Measurements from ENCODE around the gene LORICRIN. TPM values are rescaled to one million over a fixed set of nuclear protein-coding genes. Genes with fewer than 3 reads are reported as not detected.

The LORICRIN gene
- total RNA-seq: under 1 TPM in 1 of 7 donors, not detected in 6; 0.25 TPM
- under 1 TPM in 1 of 2 donors, not detected in 1; 0.07 TPM for polyA plus RNA-seq
- long read RNA-seq, donor 1: 0 reads
- long read RNA-seq, donor 2: 0 reads
- long read RNA-seq, donor 3, partial matches to known transcripts: 3 of 3 reads
- long read RNA-seq, donor 3, other reads (novel, unspliced or antisense): 0 of 3 reads

- DNase-seq: no peak
- H3K4me3 ChIP-seq: no peak within 1 kb of the TSS
- no peaks in the 10 kb centered on the region for H3K27me3 ChIP-seq
- no peak for TF ChIP-seq CTCF (IDR thresholded peaks at IDR 0.05)
- no peak for TF ChIP-seq EP300 (IDR thresholded peaks at IDR 0.05)
- TF ChIP-seq POLR2A (IDR thresholded peaks at IDR 0.05): no peak
- H3K27ac ChIP-seq: no peak within 1 kb of the TSS
- WGBS, 3 donors: 85 to 94% (median 90%) methylated on average over 3 of the region's 3 CpGs
- intact Hi-C loops (cut with DNase I): no loop called here
- H3K9me3 ChIP-seq: no peaks in the 10 kb centered on the region
- H3K36me3 ChIP-seq: no peaks in the 10 kb centered on the region
- H3K4me1 ChIP-seq (ENCODE audit: insufficient read depth): peaks cover 2% of the 10 kb centered on the region
Measured at GRCh38 chr1:153259387-153259786, at the start of gene LORICRIN. TSS of gene LORICRIN (plus strand) at chr1:153259687. CDS start at chr1:153260950, 1,263 bp downstream.

GRCh38 chr1:153210206-153210605 lies 49.3 kb upstream of the LORICRIN start:
- no peak for TF ChIP-seq EP300 (IDR thresholded peaks at IDR 0.05)
- TF ChIP-seq CTCF (IDR thresholded peaks at IDR 0.05): no peak
- TF ChIP-seq POLR2A (IDR thresholded peaks at IDR 0.05): no peak

GRCh38 chr1:153212201-153212600 lies 47.3 kb upstream of the LORICRIN start:
- no peak overlapping the region for H3K4me3 ChIP-seq

More at GRCh38 chr1:153210206-153210605, 49.3 kb upstream of the LORICRIN start:
- Histone ChIP-seq H3K4me3 (no peak overlapping the region), H3K36me3 (no peaks in the 10 kb centered on the region), H3K27me3 (no peaks in the 10 kb centered on the region), H3K27ac (no peak overlapping the region), H3K4me1 (ENCODE audit: insufficient read depth) (no peaks in the 10 kb centered on the region), H3K9me3 (no peaks in the 10 kb centered on the region)
- 79 to 83% (median 81%) methylated on average over 7 of the region's 7 CpGs for WGBS, 3 donors
- no peak for DNase-seq
- intact Hi-C loops (cut with DNase I): no loop called here

GRCh38 chr1:153213519-153213918 lies 46.0 kb upstream of the LORICRIN start:
- TF ChIP-seq POLR2A (IDR thresholded peaks at IDR 0.05) (no peak), CTCF (IDR thresholded peaks at IDR 0.05) (no peak), EP300 (IDR thresholded peaks at IDR 0.05) (no peak)
- Histone ChIP-seq H3K9me3 (no peaks in the 10 kb centered on the region), H3K36me3 (no peaks in the 10 kb centered on the region), H3K27ac (no peak overlapping the region), H3K4me1 (ENCODE audit: insufficient read depth) (no peaks in the 10 kb centered on the region), H3K4me3 (no peak overlapping the region), H3K27me3 (no peaks in the 10 kb centered on the region)
- no peak for DNase-seq
- intact Hi-C loops (cut with DNase I): no loop called here
- 94 to 97% (median 97%) methylated on average over 4 of the region's 4 CpGs for WGBS, 3 donors

More at GRCh38 chr1:153212201-153212600, 47.3 kb upstream of the LORICRIN start:
- Histone ChIP-seq H3K9me3 (no peaks in the 10 kb centered on the region), H3K4me1 (ENCODE audit: insufficient read depth) (no peaks in the 10 kb centered on the region), H3K36me3 (no peaks in the 10 kb centered on the region), H3K27ac (no peak overlapping the region), H3K27me3 (no peaks in the 10 kb centered on the region)
- intact Hi-C loops (cut with DNase I): no loop called here
- 78 to 86% (median 79%) methylated on average over 5 of the region's 5 CpGs for WGBS, 3 donors
- DNase-seq: no peak
- no peak for TF ChIP-seq CTCF (IDR thresholded peaks at IDR 0.05)
- TF ChIP-seq EP300 (IDR thresholded peaks at IDR 0.05): no peak
- TF ChIP-seq POLR2A (IDR thresholded peaks at IDR 0.05): no peak

Measured in ovary (tissue), 10 donors.